Fibroblast of lung (primary cell): ENCODE results near the gene SLC35C1. TPM values are rescaled to one million over a fixed set of nuclear protein-coding genes. Genes with fewer than 3 reads are reported as not detected.

Experiments used
- DNase-seq, 2 donors: peaks; one replicate each; pipeline versions ENCODE4 v3.0.0 to v3.0.0-alpha.2; 2010; ENCODE audit warnings: low read depth in 2 of 2
- H2AFZ ChIP-seq: 2 replicates; pipeline ENCODE4 v1.5.1; 2012; ENCODE audit warnings: low read length, control low read depth, inconsistent platforms
- H3K27ac ChIP-seq: 2 replicates; pipeline ENCODE4 v1.5.1; 2011; ENCODE audit warnings: low read length, control low read depth; ENCODE audit not compliant: insufficient read depth
- H3K27me3 ChIP-seq: 2 replicates; pipeline ENCODE4 v1.5.1; 2011; ENCODE audit warnings: mild to moderate bottlenecking, low read length; ENCODE audit not compliant: control insufficient read depth, insufficient read depth
- H3K36me3 ChIP-seq: 2 replicates; pipeline ENCODE4 v1.5.1; 2011; ENCODE audit warnings: low read length; ENCODE audit not compliant: control insufficient read depth, insufficient read depth
- H3K4me1 ChIP-seq: 2 replicates; pipeline ENCODE4 v1.5.1; 2011; ENCODE audit warnings: low read length; ENCODE audit not compliant: control insufficient read depth, insufficient read depth; ENCODE audit errors: extremely low read depth
- H3K4me2 ChIP-seq: 2 replicates; pipeline ENCODE4 v1.5.1; 2011; ENCODE audit warnings: low read length, control low read depth; ENCODE audit not compliant: insufficient read depth; ENCODE audit errors: extremely low read depth
- H3K4me3 ChIP-seq, 4 experiments: fragments of 200-600 bp in 1 of 4; sonication (generic) in 1 of 4; replicated peaks in 1 of 4; 2 replicates each; pipeline ENCODE4 v1.5.1; 2011 to 2016; ENCODE audit warnings: low read length in 4 of 4, low read depth in 3 of 4, mild to moderate bottlenecking in 3 of 4, control low read depth in 2 of 4, inconsistent platforms in 1 of 4, mixed read lengths in 1 of 4; ENCODE audit not compliant: insufficient read depth in 1 of 4; ENCODE audit errors: control extremely low read depth in 1 of 4
- H3K79me2 ChIP-seq: 2 replicates; pipeline ENCODE4 v1.5.1; 2012; ENCODE audit warnings: mild to moderate bottlenecking, low read length, inconsistent platforms; ENCODE audit not compliant: control insufficient read depth, insufficient read depth
- H3K9ac ChIP-seq: 2 replicates; pipeline ENCODE4 v1.5.1; 2011; ENCODE audit warnings: mild to moderate bottlenecking, low read length, control low read depth; ENCODE audit not compliant: insufficient read depth
- H3K9me3 ChIP-seq: 2 replicates; pipeline ENCODE4 v1.5.1; 2012; ENCODE audit warnings: low read depth, low read length; ENCODE audit not compliant: control insufficient read depth, insufficient read depth
- H4K20me1 ChIP-seq: 2 replicates; pipeline ENCODE4 v1.5.1; 2011; ENCODE audit warnings: low read length; ENCODE audit not compliant: control insufficient read depth, insufficient read depth; ENCODE audit errors: extremely low read depth
- CTCF ChIP-seq, 2 donors: IDR thresholded peaks in 1 of 2; conservative IDR thresholded peaks in 1 of 2; 1 replicate in 1 of 2; 2 replicates in 1 of 2; pipeline ENCODE4 v1.5.1; 2011 to 2012; ENCODE audit warnings: low read length in 2 of 2, control low read depth in 1 of 2, inconsistent platforms in 1 of 2, low read depth in 1 of 2, mild to moderate bottlenecking in 1 of 2
- EZH2 ChIP-seq: IDR thresholded peaks from 2 replicates; pipeline ENCODE4 v1.5.1; 2012; ENCODE audit warnings: low read length, control low read depth, mild to moderate bottlenecking; ENCODE audit errors: missing control alignments
- polyA plus RNA-seq, 2 donors: library from polyadenylated mRNA; depleted of rRNA in 1 of 2; stranded (reverse) in 1 of 2; unstranded in 1 of 2; fragments of >200 nt; gene quantifications; 2 replicates each; pipeline ENCODE4 v1.2.1, GENCODE V29; 2011 to 2012; ENCODE audit warnings: missing spikeins in 1 of 2
- total RNA-seq: library from RNA; depleted of rRNA; stranded (reverse); fragments of >200 nt; gene quantifications from 2 replicates; pipeline ENCODE4 v1.2.1, GENCODE V29; 2014

SLC35C1 gene
- total and polyA plus RNA-seq, 2 donors (not counting 1 experiment from before 2014, with no cell fraction given): 6.7 to 10.4 TPM

GRCh38 chr11:45757672-45758071, 47.3 kb upstream of the SLC35C1 start:
- H3K4me1 ChIP-seq: no peaks in the 10 kb centered on the region
- H4K20me1 ChIP-seq: no peaks in the 10 kb centered on the region
- H3K4me3 ChIP-seq: no peak overlapping the region
- H3K79me2 ChIP-seq: no peaks in the 10 kb centered on the region
- H3K27me3 ChIP-seq: peaks cover 8% of the 10 kb centered on the region
- no peak for TF ChIP-seq CTCF (conservative IDR thresholded peaks at IDR 0.05 in 1 of 2, IDR thresholded peaks at IDR 0.05 in 1 of 2; ENCODE audit: low read depth in 1 of 2, low read length in 2 of 2)
- TF ChIP-seq EZH2: no peak
- H2AFZ ChIP-seq: no peak overlapping the region
- no peaks in the 10 kb centered on the region for H3K9me3 ChIP-seq
- H3K27ac ChIP-seq: no peak overlapping the region
- no peaks in the 10 kb centered on the region for H3K36me3 ChIP-seq
- H3K4me2 ChIP-seq: no peak overlapping the region
- DNase-seq: no peak
- no peak overlapping the region for H3K9ac ChIP-seq

DNA sequence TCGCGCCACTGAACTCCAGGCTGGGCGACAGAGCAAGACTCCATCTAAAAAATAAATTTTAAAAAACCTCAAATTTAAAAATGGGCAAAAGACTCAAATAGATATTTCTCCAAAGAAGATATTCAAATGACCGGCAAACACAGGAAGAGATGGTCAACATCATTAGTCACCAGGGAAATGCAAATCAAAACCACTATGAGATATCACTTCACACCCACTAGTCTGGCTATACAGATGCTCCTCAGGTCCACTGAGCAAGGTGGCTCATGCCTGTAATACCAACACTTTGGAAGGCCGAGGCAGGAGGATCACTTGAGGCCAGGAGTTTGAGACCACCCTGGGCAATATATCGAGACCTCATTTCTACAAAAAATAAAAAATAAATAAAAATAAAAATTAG, 43.3 kb upstream of the SLC35C1 start:
- no peak overlapping the region for H2AFZ ChIP-seq
- no peaks in the 10 kb centered on the region for H3K4me1 ChIP-seq
- H3K9ac ChIP-seq: no peak overlapping the region
- no peaks in the 10 kb centered on the region for H3K9me3 ChIP-seq
- no peaks in the 10 kb centered on the region for H3K36me3 ChIP-seq
- H3K27ac ChIP-seq: no peak overlapping the region
- H4K20me1 ChIP-seq: no peaks in the 10 kb centered on the region
- no peak for TF ChIP-seq CTCF (conservative IDR thresholded peaks at IDR 0.05 in 1 of 2, IDR thresholded peaks at IDR 0.05 in 1 of 2; ENCODE audit: low read depth in 1 of 2, low read length in 2 of 2)
- H3K4me2 ChIP-seq: no peak overlapping the region
- H3K4me3 ChIP-seq: no peak overlapping the region
- no peaks in the 10 kb centered on the region for H3K79me2 ChIP-seq
- DNase-seq: no peak
- H3K27me3 ChIP-seq: no peaks in the 10 kb centered on the region

DNA sequence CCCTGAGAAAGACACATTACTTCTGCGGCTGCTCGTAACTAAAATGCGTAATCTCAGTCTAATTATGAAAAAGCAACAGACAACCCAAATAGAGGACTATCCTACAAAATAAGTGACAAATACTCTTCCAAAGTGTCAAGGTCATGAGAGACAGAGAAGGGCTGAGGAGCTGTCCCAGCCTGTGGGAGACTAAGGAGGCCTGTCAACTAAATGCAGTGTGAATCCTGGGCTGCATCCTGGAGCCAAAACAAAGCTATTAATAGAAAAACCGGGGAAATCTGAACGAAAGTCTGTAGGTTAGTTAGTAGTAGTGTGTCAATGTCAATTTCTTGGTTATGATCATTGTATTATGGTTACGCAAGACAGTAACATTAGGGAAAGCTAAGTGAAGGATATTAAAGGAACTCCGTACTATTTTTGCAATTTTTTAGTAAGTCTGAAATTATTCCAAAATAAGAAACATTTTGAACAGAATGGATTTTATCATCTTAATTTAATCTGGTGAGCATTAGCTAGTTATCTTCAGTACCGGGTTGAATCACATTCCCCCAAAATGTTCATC, 39.8 kb upstream of the SLC35C1 start:
- H3K27me3 ChIP-seq: no peaks in the 10 kb centered on the region
- H3K79me2 ChIP-seq: no peaks in the 10 kb centered on the region
- H3K4me3 ChIP-seq: no peak overlapping the region
- TF ChIP-seq CTCF (conservative IDR thresholded peaks at IDR 0.05 in 1 of 2, IDR thresholded peaks at IDR 0.05 in 1 of 2; ENCODE audit: low read depth in 1 of 2, low read length in 2 of 2) (no peak), EZH2 (no peak)
- no peaks in the 10 kb centered on the region for H4K20me1 ChIP-seq
- H2AFZ ChIP-seq: no peak overlapping the region
- H3K9ac ChIP-seq: no peak overlapping the region
- no peaks in the 10 kb centered on the region for H3K4me1 ChIP-seq
- H3K36me3 ChIP-seq: no peaks in the 10 kb centered on the region
- DNase-seq: no peak
- no peak overlapping the region for H3K4me2 ChIP-seq
- no peak overlapping the region for H3K27ac ChIP-seq
- no peaks in the 10 kb centered on the region for H3K9me3 ChIP-seq
